GM10248 (cell line): ENCODE results near the gene ZNF438.

Source experiments
- CTCF ChIA-PET: fragments of 300-600 bp; sonication (Branson Sonifier 250); formaldehyde crosslinking; extraction: SDS; loops from one replicate; lab custom pipeline; 2021; ENCODE audit warnings: antibody characterized with exemption; lab: Yijun Ruan, JAX
- POLR2A ChIA-PET: fragments of 350-650 bp; sonication (Branson Sonifier 250); formaldehyde crosslinking; extraction: SDS; loops from one replicate; lab custom pipeline; 2020; ENCODE audit warnings: antibody characterized with exemption; lab: Yijun Ruan, JAX
- DNase-seq: peaks from one replicate; pipeline ENCODE4 v3.0.0; 2012; ENCODE audit errors: extremely low spot score
- CTCF ChIP-seq: IDR thresholded peaks from 2 replicates; pipeline ENCODE4 v1.5.1; 2012; ENCODE audit warnings: mild to moderate bottlenecking, low read depth; ENCODE audit errors: extremely low read depth, missing control alignments, control extremely low read depth

ZNF438 gene

GRCh38 chr10:31000071-31000782 is 31.4 kb downstream of the ZNF438 start:
- CTCF ChIA-PET = interaction anchor here (0.9 to 4.5 kb wide), 4 partner anchors 9 to 248 kb away, joined by 3 to 25 read pairs (median 4); no protein-coding TSS in a partner anchor
- no peak for TF ChIP-seq CTCF
- POLR2A ChIA-PET = no interaction called here
- no peak for DNase-seq

GRCh38 chr10:30999070-30999712 is 32.5 kb downstream of the ZNF438 start:
- DNase-seq = no peak
- TF ChIP-seq CTCF = no peak
- POLR2A ChIA-PET = no interaction called here
- CTCF ChIA-PET = interaction anchor here (0.9 to 4.5 kb wide), 4 partner anchors 10 to 247 kb away, joined by 3 to 25 read pairs (median 4); no protein-coding TSS in a partner anchor

GRCh38 chr10:30997536-30998235 is 34.0 kb downstream of the ZNF438 start:
- CTCF ChIA-PET = interaction anchor here (1.1 to 4.5 kb wide), 3 partner anchors 9 to 33 kb away, joined by 3 to 25 read pairs (median 3); no protein-coding TSS in a partner anchor
- TF ChIP-seq CTCF = no peak
- POLR2A ChIA-PET = no interaction called here
- no peak for DNase-seq

- ChIA-PET POLR2A (no interaction called here), CTCF (interaction anchor here (0.8 to 4.5 kb wide), 2 partner anchors 12 to 17 kb away, joined by 3 to 25 read pairs; no protein-coding TSS in a partner anchor)
- no peak for TF ChIP-seq CTCF
- DNase-seq = no peak
Measured at GRCh38 chr10:30996481-30997005, 35.1 kb downstream of the ZNF438 start.

GRCh38 chr10:30995081-30995770 is 36.4 kb downstream of the ZNF438 start:
- no peak for DNase-seq
- no peak for TF ChIP-seq CTCF
- ChIA-PET POLR2A (no interaction called here), CTCF (interaction anchor here (1.1 to 1.2 kb wide), 2 partner anchors 15 to 308 kb away, joined by 3 read pairs; no protein-coding TSS in a partner anchor)
